GM12878 (cell line): ENCODE measurements around the gene ADAMTS17. TPM values are rescaled to one million over a fixed set of nuclear protein-coding genes. Genes with fewer than 3 reads are reported as not detected.

Experiments
- ATAC-seq: fragments of 200-7000 bp; cut with Tn5 transposase; 3 replicates; pipeline ENCODE4 v1.9.1; 2020; ENCODE audit warnings: mild to moderate bottlenecking, moderate library complexity
- BruUV-seq: library from RNA; stranded (reverse); fragments of 400-500 nt; replicated peaks from 2 replicates; lab custom pipeline; 2021; lab: Mats Ljungman, UMichigan
- CTCF ChIA-PET: fragments of 300-600 bp; sonication (Branson Sonifier 250); formaldehyde crosslinking; extraction: SDS; loops from one replicate; lab custom pipeline; 2021; ENCODE audit warnings: inconsistent platforms; lab: Yijun Ruan, JAX
- POLR2A ChIA-PET: fragments of 350-600 bp; formaldehyde crosslinking; extraction: SDS; loops from one replicate; lab custom pipeline; 2021; ENCODE audit warnings: inconsistent platforms; lab: Charles Lee
- RAD21 ChIA-PET: fragments of 300-600 bp; sonication (Branson Sonifier 250); formaldehyde crosslinking; loops from one replicate; lab custom pipeline; 2023; ENCODE audit warnings: antibody characterized with exemption; ENCODE audit not compliant: unreplicated experiment; lab: Charles Lee
- SMC1A ChIA-PET: fragments of 300-600 bp; sonication (Branson Sonifier 250); formaldehyde crosslinking; loops from one replicate; lab custom pipeline; 2023; ENCODE audit not compliant: unreplicated experiment, uncharacterized antibody; lab: Charles Lee
- DNase-seq: peaks from one replicate; pipeline ENCODE4 v3.0.0-alpha.2; 2011; ENCODE audit warnings: low read depth, low spot score
- FAIRE-seq: peaks from 3 replicates; lab custom pipeline; 2011; peaks lifted over from hg19 to GRCh38; lab: Jason Lieb, UNC
- H2AFZ ChIP-seq: 2 replicates; pipeline ENCODE4 v1.6.0; 2011; ENCODE audit warnings: low read depth, low read length, control low read depth; ENCODE audit not compliant: control insufficient read depth
- H3K27ac ChIP-seq: 2 replicates; pipeline ENCODE4 v1.5.1; 2011; ENCODE audit warnings: control low read depth; ENCODE audit not compliant: control insufficient read depth, insufficient read depth
- H3K27me3 ChIP-seq, 2 experiments: replicated peaks in 1 of 2; 2 replicates each; pipeline versions ENCODE4 v1.6.0 to v1.6.1; 2011; ENCODE audit warnings: low read length in 1 of 2; ENCODE audit not compliant: control insufficient read depth in 2 of 2, insufficient read depth in 2 of 2
- H3K36me3 ChIP-seq, 2 experiments: 2 replicates each; pipeline ENCODE4 v1.5.1; 2011; ENCODE audit warnings: low read length in 1 of 2; ENCODE audit not compliant: control insufficient read depth in 2 of 2, insufficient read depth in 2 of 2
- H3K4me1 ChIP-seq: 2 replicates; pipeline ENCODE4 v1.6.1; 2011; ENCODE audit warnings: mild to moderate bottlenecking, low read length, moderate library complexity, mixed read lengths; ENCODE audit not compliant: control insufficient read depth, insufficient read depth
- H3K4me2 ChIP-seq: 2 replicates; pipeline ENCODE4 v1.6.0; 2011; ENCODE audit warnings: control low read depth; ENCODE audit not compliant: control insufficient read depth, insufficient read depth
- H3K4me3 ChIP-seq: fragments of 200-600 bp; sonication (generic); 2 replicates; pipeline ENCODE4 v1.5.1; 2016
- H3K79me2 ChIP-seq: 2 replicates; pipeline ENCODE4 v1.6.0; 2011; ENCODE audit warnings: low read length; ENCODE audit not compliant: control insufficient read depth, insufficient read depth
- H3K9ac ChIP-seq: 2 replicates; pipeline ENCODE4 v1.8.0; 2011; ENCODE audit warnings: low read length, control low read depth, mixed read lengths; ENCODE audit not compliant: control insufficient read depth, insufficient read depth
- H3K9me3 ChIP-seq: replicated peaks from 3 replicates; pipeline ENCODE4 v1.5.1; 2011; ENCODE audit warnings: mild to moderate bottlenecking, low read length; ENCODE audit not compliant: control insufficient read depth, insufficient read depth
- H4K20me1 ChIP-seq: 2 replicates; pipeline ENCODE4 v1.6.0; 2011; ENCODE audit not compliant: control insufficient read depth, insufficient read depth
- CTCF ChIP-seq, 3 experiments: IDR thresholded peaks in 2 of 3; conservative IDR thresholded peaks in 1 of 3; 2 replicates each; pipeline ENCODE4 v1.5.1; 2011; ENCODE audit warnings: low read depth in 3 of 3, low read length in 3 of 3, mild to moderate bottlenecking in 3 of 3, control low read depth in 2 of 3, moderate library complexity in 2 of 3, inconsistent platforms in 1 of 3, mixed read lengths in 1 of 3; ENCODE audit not compliant: control insufficient read depth in 2 of 3, insufficient read depth in 1 of 3; ENCODE audit errors: extremely low read depth in 1 of 3
- ETV6 ChIP-seq, 2 experiments: fragments of 450-650 bp in 1 of 2; IDR thresholded peaks in 1 of 2; conservative IDR thresholded peaks in 1 of 2; 2 replicates each; pipeline ENCODE4 v1.6.1; 2014; ENCODE audit warnings: antibody characterized with exemption in 1 of 2, borderline replicate concordance in 1 of 2, low read depth in 1 of 2, mild to moderate bottlenecking in 1 of 2, moderate library complexity in 1 of 2
- FOXM1 ChIP-seq: IDR thresholded peaks from 2 replicates; pipeline ENCODE4 v1.6.1; 2012; ENCODE audit warnings: low read depth, mild to moderate bottlenecking, inconsistent platforms, low read length, moderate library complexity
- IRF4 ChIP-seq: IDR thresholded peaks from 2 replicates; pipeline ENCODE4 v1.6.1; 2011; ENCODE audit warnings: low read depth, low read length
- NBN ChIP-seq: fragments of 450-650 bp; IDR thresholded peaks from 2 replicates; pipeline ENCODE4 v1.6.1; 2016
- NR2C1 ChIP-seq: fragments of 450-650 bp; IDR thresholded peaks from 2 replicates; pipeline ENCODE4 v1.6.1; 2017; ENCODE audit warnings: antibody characterized with exemption, mild to moderate bottlenecking, moderate library complexity
- PKNOX1 ChIP-seq: fragments of 450-650 bp; IDR thresholded peaks from 2 replicates; pipeline ENCODE4 v1.6.1; 2016; ENCODE audit warnings: mild to moderate bottlenecking
- RCOR1 ChIP-seq: conservative IDR thresholded peaks from 2 replicates; pipeline ENCODE4 v1.6.1; 2012; ENCODE audit warnings: low read depth, low read length, improper control_type of control experiment
- RUNX3 ChIP-seq: IDR thresholded peaks from 2 replicates; pipeline ENCODE4 v1.6.1; 2012; ENCODE audit warnings: low read length, inconsistent platforms
- SIN3A ChIP-seq: IDR thresholded peaks from 2 replicates; pipeline ENCODE4 v1.6.1; 2012; ENCODE audit warnings: low read depth, low read length, improper control_type of control experiment
- SIX5 ChIP-seq: IDR thresholded peaks from 2 replicates; pipeline ENCODE4 v1.6.1; 2011; ENCODE audit warnings: mild to moderate bottlenecking, low read depth, low read length, moderate library complexity; ENCODE audit not compliant: severe bottlenecking
- SMARCA5 ChIP-seq: fragments of 450-650 bp; IDR thresholded peaks from 2 replicates; pipeline ENCODE4 v1.6.1; 2017; ENCODE audit warnings: mild to moderate bottlenecking
- TAF1 ChIP-seq: IDR thresholded peaks from 2 replicates; pipeline ENCODE4 v1.6.1; 2011; ENCODE audit warnings: mild to moderate bottlenecking, low read depth, low read length, borderline replicate concordance
- TBL1XR1 ChIP-seq: IDR thresholded peaks from 2 replicates; pipeline ENCODE4 v1.6.1; 2012; ENCODE audit warnings: low read depth, low read length, improper control_type of control experiment
- WRNIP1 ChIP-seq: IDR thresholded peaks from 2 replicates; pipeline ENCODE4 v1.6.1; 2011; ENCODE audit warnings: low read depth, low read length, improper control_type of control experiment, borderline replicate concordance
- ZNF207 ChIP-seq: fragments of 450-650 bp; IDR thresholded peaks from 2 replicates; pipeline ENCODE4 v1.6.1; 2014; ENCODE audit warnings: antibody characterized with exemption, mild to moderate bottlenecking, borderline replicate concordance
- WGBS: methylation state at CpG from one replicate; pipeline ENCODE4 v1.1.6; 2016; ENCODE audit warnings: low lambda C conversion rate; ENCODE audit not compliant: insufficient replicate concordance, insufficient coverage; ENCODE audit errors: missing lambda C conversion rate; 5-methylcytosine and 5-hydroxymethylcytosine counted together
- in situ Hi-C: fragments of 300-500 bp; cut with MboI; formaldehyde crosslinking; loops from 9 replicates; pipeline ENCODE4 v1.14.3; 2018; ENCODE audit warnings: mixed read lengths
- intact Hi-C: fragments of 100-400 bp; cut with micrococcal nuclease; formaldehyde crosslinking; loops from one replicate; pipeline ENCODE4 v1.14.2; 2022; ENCODE audit not compliant: unreplicated experiment
- polyA plus RNA-seq, 11 experiments: library from polyadenylated mRNA; depleted of rRNA in 4 of 11; unstranded in 6 of 11; stranded (reverse) in 5 of 11; fragments of >200 nt; fragmentation: Nextera tagmentation in 4 of 11; fragmentation: Illumina TruSeq in 1 of 11; extraction: Ambion mirVana in 4 of 11; extraction: Trizol in 1 of 11; gene quantifications; 1 replicate in 1 of 11; 2 replicates in 10 of 11; pipeline versions ENCODE4 v1.2.1 to v1.2.3, GENCODE V29; 2011 to 2016; ENCODE audit warnings: inconsistent platforms in 2 of 11, missing spikeins in 2 of 11, low read depth in 1 of 11
- total RNA-seq, 4 experiments: library from RNA; depleted of rRNA in 3 of 4; stranded (reverse); fragments of >200 nt in 3 of 4; fragmentation: Illumina TruSeq in 1 of 4; extraction: Trizol in 1 of 4; gene quantifications; 2 replicates each; pipeline versions ENCODE4 v1.2.1 to v1.2.3, GENCODE V29; 2013 to 2021

The ADAMTS17 gene
- total and polyA plus RNA-seq, 10 of the 15 experiments (the other 5 are each of a cell fraction or from before 2014, with no cell fraction given) = 0.04 to 0.50 (median 0.10) TPM; not detected in 4

- BruUV-seq = no TSS peak
- in situ Hi-C loops = no loop called here
- Histone ChIP-seq H3K9ac (no peak overlapping the region), H2AFZ (no peak overlapping the region), H3K27me3 (no peaks in the 10 kb centered on the region), H3K4me3 (no peak overlapping the region), H3K36me3 (no peaks in the 10 kb centered on the region), H3K79me2 (no peaks in the 10 kb centered on the region), H3K27ac (no peak overlapping the region), H3K4me1 (no peaks in the 10 kb centered on the region; the same call in 1 of the 2 replicates), H3K9me3 (no peaks in the 10 kb centered on the region), H3K4me2 (no peak overlapping the region), H4K20me1 (no peaks in the 10 kb centered on the region)
- ChIA-PET POLR2A (no interaction called here), RAD21 (no interaction called here), SMC1A (interaction anchor here (1.7 kb wide), 1 partner anchor 9 kb away, joined by 3 read pairs; no protein-coding TSS in a partner anchor), CTCF (no interaction called here)
- FAIRE-seq = no peak
- 33% methylated on average over 8 of the region's 8 CpGs for WGBS
- no peak for ATAC-seq
- intact Hi-C loops = no loop called here
- TF ChIP-seq NR2C1 (no peak), FOXM1 (no peak), CTCF (IDR thresholded peaks at IDR 0.05 in 2 of 3, conservative IDR thresholded peaks at IDR 0.05 in 1 of 3; ENCODE audit: control insufficient read depth in 2 of 3, extremely low read depth in 1 of 3, insufficient read depth in 1 of 3, low read depth in 3 of 3, low read length in 3 of 3) (no peak), IRF4 (no peak), PKNOX1 (no peak), TBL1XR1 (no peak), SMARCA5 (no peak), RUNX3 (no peak), SIN3A (no peak), NBN (no peak), ETV6 (conservative IDR thresholded peaks at IDR 0.05 in 1 of 2, IDR thresholded peaks at IDR 0.05 in 1 of 2; ENCODE audit: borderline replicate concordance in 1 of 2, low read depth in 1 of 2) (no peak), SIX5 (no peak), ZNF207 (no peak), WRNIP1 (no peak), RCOR1 (no peak), TAF1 (no peak)
- DNase-seq = no peak
Observed at GRCh38 chr15:100106732-100107131, 235.0 kb downstream of the ADAMTS17 start.
